Ishikawa (cell line): ENCODE results near the gene RWDD4.

Experiments used
- CEBPB ChIP-seq: IDR thresholded peaks from 2 replicates; pipeline ENCODE4 v1.6.1; 2012
- CREB1 ChIP-seq: IDR thresholded peaks from 2 replicates; pipeline ENCODE4 v1.6.1; 2012; ENCODE audit warnings: low read depth
- EGR1 ChIP-seq: IDR thresholded peaks from 2 replicates; pipeline ENCODE4 v1.6.1; 2012
- EP300 ChIP-seq: IDR thresholded peaks from 2 replicates; pipeline ENCODE4 v1.6.1; 2012; ENCODE audit warnings: borderline replicate concordance
- FOXM1 ChIP-seq: IDR thresholded peaks from 2 replicates; pipeline ENCODE4 v1.6.1; 2012; ENCODE audit warnings: low read depth, borderline replicate concordance
- MAX ChIP-seq: IDR thresholded peaks from 2 replicates; pipeline ENCODE4 v1.6.1; 2012
- NFIC ChIP-seq: IDR thresholded peaks from 2 replicates; pipeline ENCODE4 v1.6.1; 2012
- RAD21 ChIP-seq: IDR thresholded peaks from 2 replicates; pipeline ENCODE4 v1.6.1; 2012; ENCODE audit warnings: low read depth
- REST ChIP-seq: IDR thresholded peaks from 2 replicates; pipeline ENCODE4 v1.6.1; 2012; ENCODE audit warnings: low read depth, mild to moderate bottlenecking
- TAF1 ChIP-seq: IDR thresholded peaks from 2 replicates; pipeline ENCODE4 v1.6.1; 2012; ENCODE audit warnings: low read depth, mild to moderate bottlenecking
- TCF12 ChIP-seq: IDR thresholded peaks from 2 replicates; pipeline ENCODE4 v1.6.1; 2012; ENCODE audit warnings: low read depth
- TEAD4 ChIP-seq: IDR thresholded peaks from 2 replicates; pipeline ENCODE4 v1.6.1; 2012
- USF1 ChIP-seq: IDR thresholded peaks from 2 replicates; pipeline ENCODE4 v1.6.1; 2012
- YY1 ChIP-seq: IDR thresholded peaks from 2 replicates; pipeline ENCODE4 v1.6.1; 2012; ENCODE audit warnings: low read depth
- ZBTB7A ChIP-seq: IDR thresholded peaks from 2 replicates; pipeline ENCODE4 v1.6.1; 2012; ENCODE audit warnings: low read depth

Gene RWDD4

GRCh38 chr4:183691897-183692296 is 32.9 kb upstream of the RWDD4 start:
- TF ChIP-seq TCF12 (no peak), YY1 (no peak), EGR1 (no peak), USF1 (no peak), TEAD4 (no peak), ZBTB7A (no peak), REST (no peak), NFIC (no peak), TAF1 (no peak)

- TF ChIP-seq TAF1 (no peak), EGR1 (no peak), CREB1 (no peak), MAX (no peak), REST (no peak), NFIC (no peak), RAD21 (no peak), YY1 (no peak), CEBPB (no peak), EP300 (no peak), FOXM1 (no peak), TCF12 (no peak), USF1 (no peak), ZBTB7A (no peak), TEAD4 (no peak)
Observed at GRCh38 chr4:183691006-183691405, 32.0 kb upstream of the RWDD4 start.

- no peak for TF ChIP-seq EGR1
- no peak for TF ChIP-seq NFIC
- TF ChIP-seq RAD21 = no peak
- TF ChIP-seq CEBPB = no peak
- no peak for TF ChIP-seq FOXM1
- TF ChIP-seq CREB1 = no peak
- no peak for TF ChIP-seq USF1
- TF ChIP-seq ZBTB7A = no peak
Observed at GRCh38 chr4:183688216-183688615, 29.2 kb upstream of the RWDD4 start.

- no peak for TF ChIP-seq RAD21
- TF ChIP-seq TAF1 = no peak
Observed at GRCh38 chr4:183686461-183686860, 27.5 kb upstream of the RWDD4 start.

- no peak for TF ChIP-seq TCF12
- no peak for TF ChIP-seq RAD21
- TF ChIP-seq YY1 = no peak
- TF ChIP-seq TAF1 = no peak
- no peak for TF ChIP-seq NFIC
- TF ChIP-seq CEBPB = no peak
- TF ChIP-seq EP300 = no peak
- TF ChIP-seq CREB1 = no peak
- TF ChIP-seq MAX = no peak
- TF ChIP-seq USF1 = no peak
- TF ChIP-seq REST = no peak
Observed at GRCh38 chr4:183681119-183681518, 22.1 kb upstream of the RWDD4 start.
